Measurements from ENCODE around the gene NT5DC3. TPM values are rescaled to one million over a fixed set of nuclear protein-coding genes. Genes with fewer than 3 reads are reported as not detected.

NT5DC3 gene
- total and polyA plus RNA-seq, 9 of the 15 experiments (the other 6 are each of a cell fraction or from before 2014, with no cell fraction given), result 6.3 to 33.5 (median 24.5) TPM

DNA sequence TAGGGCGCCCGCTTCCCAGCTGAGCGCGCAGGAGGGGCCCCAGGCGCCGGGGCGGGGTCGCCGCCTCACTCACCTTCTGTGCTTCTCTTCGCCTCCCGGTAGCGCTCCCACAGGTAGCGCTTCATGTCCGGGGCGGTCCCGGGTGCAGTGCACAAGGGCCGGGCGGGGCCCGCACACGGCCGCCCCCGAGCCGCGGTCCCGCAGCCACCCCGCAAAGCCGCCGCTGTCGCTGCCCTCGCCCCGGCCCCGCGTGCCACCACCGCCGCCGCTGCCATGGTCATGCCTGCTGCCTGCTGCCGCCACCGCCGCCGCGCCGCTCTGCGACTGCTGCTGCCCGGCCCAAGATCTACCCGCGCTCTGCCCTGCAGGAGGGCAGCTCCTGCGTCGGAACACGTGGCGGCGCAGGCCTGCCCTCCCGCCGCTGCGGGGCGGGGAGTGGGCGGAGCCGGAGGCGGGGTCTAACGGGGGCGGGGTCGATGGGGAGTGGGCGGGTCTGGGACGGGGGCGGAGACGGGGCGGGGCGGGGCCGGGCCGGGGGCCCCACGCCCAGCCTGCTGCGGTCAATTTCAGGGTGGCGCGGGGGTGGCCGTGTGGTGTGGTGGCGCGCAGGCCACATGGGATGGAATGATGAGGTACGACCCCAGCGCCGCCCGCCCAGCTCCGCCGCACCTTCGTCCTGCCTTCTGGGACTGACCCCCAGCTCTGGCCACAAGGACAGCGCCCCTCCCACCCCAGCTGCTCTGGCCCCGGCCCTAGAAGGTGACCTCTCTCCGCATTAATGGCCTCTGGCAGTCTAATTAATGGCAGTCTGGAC is at the start of gene NT5DC3 (continued):
- TF ChIP-seq RBFOX2 (IDR thresholded peaks at IDR 0.05; ENCODE audit: low read depth, low read length) (peak; percentile 82), KLF10 (CRISPR knock-in tag; IDR thresholded peaks at IDR 0.05) (no peak), GABPB1 (CRISPR knock-in tag; IDR thresholded peaks at IDR 0.05) (no peak; the same call in 1 of the 2 replicates), KLF1 (tag; IDR thresholded peaks at IDR 0.05) (peak; percentile 63), KLF16 (IDR thresholded peaks at IDR 0.05) (no peak), ETV1 (tag; conservative IDR thresholded peaks at IDR 0.05; ENCODE audit: low read depth) (no peak), CBX8 (IDR thresholded peaks at IDR 0.05; ENCODE audit: borderline replicate concordance, extremely low read depth, low read depth, low read length, poor library complexity, severe bottlenecking) (no peak), JUN (IDR thresholded peaks at IDR 0.05; ENCODE audit: borderline replicate concordance, low read depth, low read length) (peak; percentile 34; the same call in 1 of the 2 replicates), JUN (CRISPR knock-in tag; IDR thresholded peaks at IDR 0.05; ENCODE audit: borderline replicate concordance) (no peak), ZNF41 (CRISPR knock-in tag; conservative IDR thresholded peaks at IDR 0.05) (no peak), ZNF589 (CRISPR knock-in tag; IDR thresholded peaks at IDR 0.05; ENCODE audit: low read depth) (no peak), CEBPB (tag; IDR thresholded peaks at IDR 0.05) (no peak), POLR2H (tag; IDR thresholded peaks at IDR 0.05; ENCODE audit: low read depth) (peak; percentile 45), NFXL1 (CRISPR knock-in tag; IDR thresholded peaks at IDR 0.05) (no peak), STAG1 (CRISPR knock-in tag; IDR thresholded peaks at IDR 0.05; ENCODE audit: borderline replicate concordance) (no peak), ZNF175 (CRISPR knock-in tag; IDR thresholded peaks at IDR 0.05; ENCODE audit: low read depth) (peak; percentile 55; the same call in 1 of the 2 replicates), XRCC4 (IDR thresholded peaks at IDR 0.05; ENCODE audit: extremely low read depth, insufficient read depth, insufficient read length) (no peak)
- TF ChIP-seq, protein P1, sequence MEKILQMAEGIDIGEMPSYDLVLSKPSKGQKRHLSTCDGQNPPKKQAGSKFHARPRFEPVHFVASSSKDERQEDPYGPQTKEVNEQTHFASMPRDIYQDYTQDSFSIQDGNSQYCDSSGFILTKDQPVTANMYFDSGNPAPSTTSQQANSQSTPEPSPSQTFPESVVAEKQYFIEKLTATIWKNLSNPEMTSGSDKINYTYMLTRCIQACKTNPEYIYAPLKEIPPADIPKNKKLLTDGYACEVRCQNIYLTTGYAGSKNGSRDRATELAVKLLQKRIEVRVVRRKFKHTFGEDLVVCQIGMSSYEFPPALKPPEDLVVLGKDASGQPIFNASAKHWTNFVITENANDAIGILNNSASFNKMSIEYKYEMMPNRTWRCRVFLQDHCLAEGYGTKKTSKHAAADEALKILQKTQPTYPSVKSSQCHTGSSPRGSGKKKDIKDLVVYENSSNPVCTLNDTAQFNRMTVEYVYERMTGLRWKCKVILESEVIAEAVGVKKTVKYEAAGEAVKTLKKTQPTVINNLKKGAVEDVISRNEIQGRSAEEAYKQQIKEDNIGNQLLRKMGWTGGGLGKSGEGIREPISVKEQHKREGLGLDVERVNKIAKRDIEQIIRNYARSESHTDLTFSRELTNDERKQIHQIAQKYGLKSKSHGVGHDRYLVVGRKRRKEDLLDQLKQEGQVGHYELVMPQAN (IDR thresholded peaks at IDR 0.05; ENCODE audit: borderline replicate concordance), result 0 out of 2 replicates have a peak, but pooled peaks have one; percentile 37
- TF ChIP-seq, protein P2, sequence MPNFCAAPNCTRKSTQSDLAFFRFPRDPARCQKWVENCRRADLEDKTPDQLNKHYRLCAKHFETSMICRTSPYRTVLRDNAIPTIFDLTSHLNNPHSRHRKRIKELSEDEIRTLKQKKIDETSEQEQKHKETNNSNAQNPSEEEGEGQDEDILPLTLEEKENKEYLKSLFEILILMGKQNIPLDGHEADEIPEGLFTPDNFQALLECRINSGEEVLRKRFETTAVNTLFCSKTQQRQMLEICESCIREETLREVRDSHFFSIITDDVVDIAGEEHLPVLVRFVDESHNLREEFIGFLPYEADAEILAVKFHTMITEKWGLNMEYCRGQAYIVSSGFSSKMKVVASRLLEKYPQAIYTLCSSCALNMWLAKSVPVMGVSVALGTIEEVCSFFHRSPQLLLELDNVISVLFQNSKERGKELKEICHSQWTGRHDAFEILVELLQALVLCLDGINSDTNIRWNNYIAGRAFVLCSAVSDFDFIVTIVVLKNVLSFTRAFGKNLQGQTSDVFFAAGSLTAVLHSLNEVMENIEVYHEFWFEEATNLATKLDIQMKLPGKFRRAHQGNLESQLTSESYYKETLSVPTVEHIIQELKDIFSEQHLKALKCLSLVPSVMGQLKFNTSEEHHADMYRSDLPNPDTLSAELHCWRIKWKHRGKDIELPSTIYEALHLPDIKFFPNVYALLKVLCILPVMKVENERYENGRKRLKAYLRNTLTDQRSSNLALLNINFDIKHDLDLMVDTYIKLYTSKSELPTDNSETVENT (CRISPR knock-in tag; IDR thresholded peaks at IDR 0.05), result peak; percentile 80
- TF ChIP-seq, protein P3, sequence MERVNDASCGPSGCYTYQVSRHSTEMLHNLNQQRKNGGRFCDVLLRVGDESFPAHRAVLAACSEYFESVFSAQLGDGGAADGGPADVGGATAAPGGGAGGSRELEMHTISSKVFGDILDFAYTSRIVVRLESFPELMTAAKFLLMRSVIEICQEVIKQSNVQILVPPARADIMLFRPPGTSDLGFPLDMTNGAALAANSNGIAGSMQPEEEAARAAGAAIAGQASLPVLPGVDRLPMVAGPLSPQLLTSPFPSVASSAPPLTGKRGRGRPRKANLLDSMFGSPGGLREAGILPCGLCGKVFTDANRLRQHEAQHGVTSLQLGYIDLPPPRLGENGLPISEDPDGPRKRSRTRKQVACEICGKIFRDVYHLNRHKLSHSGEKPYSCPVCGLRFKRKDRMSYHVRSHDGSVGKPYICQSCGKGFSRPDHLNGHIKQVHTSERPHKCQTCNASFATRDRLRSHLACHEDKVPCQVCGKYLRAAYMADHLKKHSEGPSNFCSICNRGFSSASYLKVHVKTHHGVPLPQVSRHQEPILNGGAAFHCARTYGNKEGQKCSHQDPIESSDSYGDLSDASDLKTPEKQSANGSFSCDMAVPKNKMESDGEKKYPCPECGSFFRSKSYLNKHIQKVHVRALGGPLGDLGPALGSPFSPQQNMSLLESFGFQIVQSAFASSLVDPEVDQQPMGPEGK (CRISPR knock-in tag; IDR thresholded peaks at IDR 0.05; ENCODE audit: borderline replicate concordance), result no peak
